HG03442 (cell line): ENCODE results near the gene SLFN13.
"Not testable (repeated sequence)": the region's sequence is repeated elsewhere in the genome, so short reads cannot be mapped to it uniquely, and the experiment has no call there.

Experiments
- ATAC-seq: cut with Tn5 transposase; IDR thresholded peaks from one replicate; pipeline ENCODE4 v1.9.1; 2021; ENCODE audit warnings: mild to moderate bottlenecking, moderate library complexity; ENCODE audit not compliant: unreplicated experiment

Gene SLFN13

DNA sequence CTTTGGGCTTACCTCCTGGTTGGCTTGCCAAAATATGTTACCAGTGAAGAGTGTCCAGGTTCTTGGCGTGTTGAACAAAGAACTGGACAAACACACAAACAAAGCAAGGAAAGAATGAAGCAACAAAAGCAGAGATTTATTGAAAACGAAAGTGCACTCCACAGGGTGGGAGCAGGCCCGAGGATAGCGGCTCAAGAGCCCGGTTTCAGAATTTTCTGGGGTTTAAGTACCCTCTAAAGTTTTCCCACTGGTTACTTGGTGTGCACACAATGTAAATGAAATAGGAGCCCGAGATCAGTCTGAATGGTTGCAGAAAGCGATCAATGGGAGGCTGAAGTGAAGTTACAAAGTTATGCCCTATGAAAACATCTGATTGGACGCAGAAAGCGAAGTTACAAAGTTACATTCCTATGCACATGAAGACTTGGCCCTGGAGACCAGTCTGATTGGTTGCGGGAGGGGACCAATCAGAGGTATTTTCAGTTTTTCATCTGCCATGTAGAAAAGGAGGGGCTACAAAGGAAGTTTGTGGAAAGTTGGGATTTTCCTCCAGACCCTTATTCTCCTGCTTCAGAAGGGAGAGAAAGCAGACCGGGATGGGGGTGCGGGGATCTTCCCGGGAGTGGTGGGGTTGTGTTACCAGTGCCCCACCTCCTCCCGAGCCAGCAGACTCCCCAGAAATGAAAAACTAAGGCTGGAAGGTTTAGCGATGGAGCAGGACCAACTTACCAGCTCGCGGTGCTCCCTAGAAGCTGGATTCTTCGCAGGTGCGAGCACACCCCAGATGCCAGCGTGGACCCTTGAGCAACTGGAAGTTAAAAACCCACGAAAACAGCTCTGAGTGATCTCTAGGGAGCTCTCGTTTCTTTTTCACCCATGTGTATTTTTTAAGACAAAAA, 16.1 kb downstream of the SLFN13 start, which contains the start of gene SLFN12:
Gene SLFN12, minus strand, starts transcription at position 325 of the 899 bp plus-strand sequence. CDS start 9,472 bp downstream, outside the sequence.
- peak; percentile 75 for ATAC-seq

DNA sequence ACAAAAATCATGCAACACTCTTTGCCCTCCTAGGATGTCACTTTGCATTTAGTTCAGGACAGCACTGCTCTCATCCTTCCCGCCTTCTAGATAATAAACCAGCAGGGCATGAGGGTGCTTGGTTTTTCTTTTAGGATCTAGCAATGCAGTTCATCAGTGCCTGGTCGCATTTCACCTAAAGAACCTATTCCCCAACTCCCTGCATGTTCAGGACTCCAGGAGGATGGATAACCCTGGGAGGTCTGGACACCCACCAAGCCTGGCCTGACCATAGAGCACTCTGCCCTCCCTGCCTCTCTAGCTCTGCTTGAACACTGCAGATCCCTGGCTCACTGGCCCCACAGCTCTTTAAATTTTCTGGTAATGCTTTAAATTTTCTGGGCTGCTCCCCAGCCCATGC, 18.9 kb downstream of the SLFN13 start:
- ATAC-seq = no peak

DNA sequence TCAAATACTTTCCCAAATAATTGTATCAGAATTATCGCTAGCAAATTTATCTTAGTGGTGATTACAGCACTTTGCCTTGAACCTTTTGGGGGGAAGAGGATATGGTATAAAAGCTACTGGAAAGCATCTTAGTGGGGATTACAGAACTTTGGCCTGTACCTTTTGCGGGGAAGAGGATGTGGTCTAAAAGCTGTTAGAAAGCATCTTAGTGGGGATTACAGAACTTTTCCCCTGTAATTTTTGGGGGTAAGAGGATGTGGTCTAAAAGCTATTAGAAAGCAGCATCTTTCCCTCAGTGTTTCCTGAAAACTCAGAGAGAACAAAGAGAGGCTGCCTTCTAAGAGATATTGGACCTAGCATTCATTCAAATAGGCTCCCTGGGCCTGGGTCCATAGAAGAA, 20.3 kb downstream of the SLFN13 start:
- no peak for ATAC-seq

DNA sequence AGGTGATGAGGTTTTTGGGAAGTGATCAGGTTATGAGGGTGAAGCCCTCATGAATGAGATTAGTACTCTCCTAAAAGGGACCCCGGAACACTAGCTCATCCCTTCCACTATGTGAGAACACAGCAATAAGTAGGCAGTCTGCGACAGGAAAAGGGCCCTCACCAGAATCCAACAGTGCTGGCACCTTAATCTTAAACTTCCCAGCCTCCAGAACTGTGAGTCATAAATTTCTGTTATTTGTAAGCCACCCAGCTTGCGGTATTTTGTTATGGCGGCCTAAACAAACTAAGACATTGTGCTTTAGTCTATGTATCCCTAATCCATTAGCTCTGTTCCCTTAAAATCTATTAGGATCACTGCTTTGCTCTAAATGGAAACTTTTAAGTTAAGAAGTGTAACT, 24.8 kb downstream of the SLFN13 start:
- ATAC-seq = no peak

DNA sequence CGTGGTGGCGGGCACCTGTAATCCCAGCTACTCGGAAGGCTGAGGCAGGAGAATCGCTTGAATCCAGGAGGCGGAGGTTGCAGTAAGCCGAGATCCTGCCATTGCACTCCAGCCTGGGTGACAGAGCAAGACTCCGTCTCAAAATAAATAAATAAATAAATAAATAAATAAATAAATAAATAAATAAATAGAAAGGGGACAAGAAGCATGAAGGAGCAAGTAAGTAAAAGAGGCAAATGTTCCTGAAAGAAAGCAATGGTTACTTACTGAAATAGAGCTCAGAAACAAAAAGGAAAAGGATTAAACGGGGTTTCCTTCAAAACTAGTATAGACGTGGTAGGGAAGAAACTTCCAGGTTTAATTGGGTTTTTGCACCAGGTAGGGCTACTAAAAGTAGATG, 27.5 kb downstream of the SLFN13 start:
- ATAC-seq = not testable (repeated sequence)

DNA sequence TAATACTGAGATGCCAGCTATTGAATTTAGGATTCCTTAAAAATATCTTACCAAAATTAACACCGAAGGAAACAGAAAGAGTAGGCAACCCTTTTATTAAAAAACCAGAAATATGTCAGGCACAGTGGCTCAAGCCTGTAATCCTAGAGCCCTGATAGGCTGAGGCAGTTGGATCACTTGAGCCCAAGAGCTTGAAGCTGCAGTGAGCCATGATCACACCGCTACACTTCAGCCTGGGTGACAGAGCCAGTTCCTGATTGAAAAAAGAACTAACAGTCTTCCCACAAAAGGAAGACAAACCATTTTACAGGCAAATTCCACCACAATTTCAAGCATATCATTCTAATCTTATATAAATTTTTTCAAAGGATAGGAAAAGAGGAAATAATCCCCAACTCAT, 31.9 kb downstream of the SLFN13 start:
- no peak for ATAC-seq

DNA sequence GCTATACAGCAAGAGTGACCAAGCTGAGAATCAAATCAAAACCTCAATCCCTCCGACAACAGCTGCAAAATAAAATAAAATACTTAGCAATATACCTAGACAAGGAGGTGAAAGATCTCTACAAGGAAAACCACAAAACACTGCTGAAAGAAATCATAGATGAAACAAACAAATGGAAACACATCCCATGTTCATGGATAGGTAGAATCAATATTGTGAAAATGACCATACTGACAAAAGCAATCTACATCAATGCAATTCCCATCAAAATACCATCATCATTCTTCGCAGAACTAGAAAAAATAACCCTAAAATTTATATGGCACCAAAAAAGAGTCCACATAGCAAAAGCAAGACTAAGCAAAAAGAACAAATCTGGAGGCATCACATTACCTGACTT, 33.9 kb downstream of the SLFN13 start:
- not testable (repeated sequence) for ATAC-seq

DNA sequence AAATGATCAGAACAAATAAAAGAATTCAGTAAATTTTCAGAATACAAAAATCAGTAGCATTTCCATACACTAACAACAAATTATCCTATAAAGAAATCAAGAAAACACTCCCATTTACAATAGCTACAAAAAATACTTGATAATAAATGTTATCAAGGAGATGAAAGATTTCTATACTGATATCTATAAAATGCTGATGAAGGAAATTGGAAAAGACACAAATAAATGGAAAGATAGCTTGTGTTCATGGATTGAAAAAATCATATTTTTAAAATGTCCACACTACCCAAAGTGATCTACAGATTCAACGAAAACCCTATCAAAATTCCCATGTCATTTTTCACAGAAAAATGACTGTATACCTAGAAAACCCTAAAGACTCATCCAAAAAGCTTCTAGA, 34.3 kb downstream of the SLFN13 start:
- no peak for ATAC-seq

DNA sequence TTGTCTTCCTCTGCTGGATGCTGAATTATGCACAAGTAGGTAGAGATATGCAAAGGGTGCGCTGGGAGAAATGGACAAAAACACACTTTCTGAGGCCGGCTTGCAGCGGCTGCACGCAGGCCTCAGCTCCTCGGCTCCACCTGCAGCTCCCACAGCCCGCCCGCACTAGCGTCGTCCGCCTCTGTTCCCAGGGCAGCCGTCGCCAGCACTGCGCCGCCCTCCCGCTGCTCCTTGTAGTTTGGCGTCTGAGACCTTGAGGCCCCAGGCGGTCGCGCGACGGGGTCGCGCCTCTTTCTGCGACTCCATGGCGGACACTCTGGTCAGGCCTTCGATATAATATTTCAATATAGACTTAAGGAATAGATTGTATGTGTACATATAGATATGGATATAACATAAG, 41.0 kb downstream of the SLFN13 start:
- ATAC-seq = no peak

DNA sequence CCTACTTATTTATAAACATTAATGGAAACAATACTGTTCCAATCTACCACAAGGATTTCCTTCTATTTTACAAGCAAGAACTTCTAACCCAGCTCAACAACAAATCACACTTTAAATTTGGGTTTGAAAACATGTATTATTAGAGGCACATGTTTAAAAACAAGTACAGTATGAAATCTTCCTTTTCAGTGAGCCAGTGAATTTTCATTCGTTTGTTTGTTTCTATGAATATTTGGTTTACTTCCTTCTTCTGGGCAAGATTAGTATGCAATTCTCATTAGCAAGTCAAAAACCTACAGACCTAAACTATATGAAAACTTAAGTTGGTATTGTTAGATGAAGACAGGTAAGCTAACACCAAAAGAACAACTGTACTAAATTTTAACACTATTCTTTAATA, 42.0 kb downstream of the SLFN13 start:
- no peak for ATAC-seq

DNA sequence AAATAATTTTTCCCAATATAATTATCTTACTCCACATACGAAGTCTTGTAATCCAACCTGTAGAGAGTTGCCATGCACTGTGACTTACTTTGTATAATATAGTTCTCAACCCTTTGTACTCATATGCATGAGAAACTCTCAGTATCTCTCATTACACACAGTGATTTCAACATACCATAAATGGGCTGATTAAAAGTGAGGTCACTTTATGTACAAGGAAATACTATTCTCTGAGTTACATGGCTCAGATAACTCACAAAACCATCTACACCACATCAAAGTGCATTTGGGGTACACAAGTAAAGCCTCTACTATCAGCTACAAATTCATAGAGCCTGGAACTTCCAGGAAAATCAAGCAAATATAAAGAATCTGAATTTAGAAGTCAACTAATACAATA, 44.2 kb downstream of the SLFN13 start:
- ATAC-seq = no peak

DNA sequence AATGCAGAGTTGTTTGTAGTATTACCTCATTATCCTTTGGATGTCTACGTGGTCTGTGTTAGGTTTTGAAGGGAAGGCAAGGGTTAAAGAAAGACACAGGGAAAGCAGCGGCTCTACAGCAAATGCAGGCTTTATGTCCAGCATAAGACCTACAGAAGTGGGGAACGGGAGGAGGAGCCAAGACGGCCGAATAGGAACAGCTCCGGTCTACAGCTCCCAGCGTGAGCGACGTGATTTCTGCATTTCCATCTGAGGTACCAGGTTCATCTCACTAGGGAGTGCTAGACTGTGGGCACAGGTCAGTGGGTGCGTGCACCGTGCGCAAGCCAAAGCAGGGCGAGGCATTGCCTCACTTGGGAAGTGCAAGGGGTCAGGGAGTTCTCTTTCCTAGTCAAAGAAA, 54.8 kb downstream of the SLFN13 start:
- not testable (repeated sequence) for ATAC-seq

DNA sequence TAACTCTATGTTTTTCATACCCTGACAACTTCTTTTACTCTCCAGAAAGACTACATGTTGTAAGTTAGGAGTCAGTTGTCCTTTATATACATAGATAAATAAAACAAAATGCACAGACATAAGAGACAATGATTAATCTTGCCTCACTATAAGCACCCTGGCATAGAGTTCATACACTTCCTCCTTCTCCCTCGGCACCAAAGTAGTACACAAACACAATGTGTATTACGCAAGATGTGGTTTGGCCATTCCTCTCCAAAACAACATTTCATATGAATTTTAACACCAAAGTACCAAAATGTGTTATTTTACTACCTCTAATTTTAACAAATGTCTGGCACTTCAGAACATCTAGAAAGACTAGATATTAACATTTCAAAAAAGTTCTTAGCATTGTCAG, 57.9 kb downstream of the SLFN13 start:
- ATAC-seq = no peak

DNA sequence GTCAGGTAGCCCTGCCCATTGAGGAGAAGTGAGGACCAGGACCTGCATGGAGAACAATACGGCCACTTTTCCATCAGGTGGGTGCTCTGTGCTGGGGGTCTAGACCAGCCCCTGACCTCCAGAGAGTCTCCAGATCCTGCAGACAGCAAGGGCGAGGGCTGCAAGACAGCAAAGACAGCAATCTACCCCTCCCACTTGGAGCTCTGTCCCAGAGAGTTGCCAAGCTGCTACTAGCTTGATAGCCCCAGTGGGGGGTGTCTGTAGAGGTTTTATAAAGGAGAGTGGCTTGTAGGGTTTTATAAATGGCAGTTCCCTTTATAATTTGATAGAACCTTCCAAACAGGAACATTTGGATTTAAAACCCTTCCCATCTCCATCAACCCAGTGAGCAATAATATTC, 58.4 kb downstream of the SLFN13 start:
- ATAC-seq = no peak

DNA sequence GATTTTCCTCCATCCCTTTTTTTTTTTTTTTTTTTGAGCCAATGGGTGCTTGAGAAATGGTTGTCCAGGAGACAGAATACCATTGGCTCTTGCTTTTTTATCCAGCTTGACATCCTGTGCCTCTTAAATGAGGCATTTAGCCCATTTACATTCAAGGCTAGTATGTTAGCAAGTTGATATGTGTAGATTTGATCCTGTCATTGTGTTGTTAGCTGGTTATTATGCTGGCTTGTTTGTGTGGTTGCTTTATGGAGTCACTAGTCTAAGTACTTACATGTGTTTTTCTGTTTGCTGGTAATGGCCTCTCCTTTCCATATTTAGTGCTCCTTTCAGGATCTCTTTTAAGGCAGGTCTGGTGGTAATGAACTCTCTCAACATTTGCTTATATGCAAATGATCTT, 61.1 kb downstream of the SLFN13 start:
- ATAC-seq = no peak
